MM.1S (cell line): ENCODE data around the gene CUEDC2.
A peak's percentile ranks its signal among the peaks of the same experiment; 100 is the strongest.

ENCODE experiments used
- DNase-seq: peaks from one replicate; pipeline ENCODE4 v3.0.0-alpha.2; 2015
- H2AFZ ChIP-seq: fragments of 300-600 bp; sonication (generic); 2 replicates; pipeline ENCODE4 v1.6.0; 2016; ENCODE audit warnings: antibody characterized with exemption, low read length
- H3F3A ChIP-seq: fragments of 300-600 bp; sonication (generic); 2 replicates; pipeline ENCODE4 v1.6.1; 2016; ENCODE audit warnings: mild to moderate bottlenecking, antibody characterized with exemption, low read length, moderate library complexity, mixed read lengths; ENCODE audit not compliant: insufficient read depth
- H3K27ac ChIP-seq: fragments of 300-600 bp; sonication (generic); 2 replicates; pipeline ENCODE4 v1.5.1; 2016; ENCODE audit warnings: mild to moderate bottlenecking, low read length
- H3K27me3 ChIP-seq: fragments of 300-600 bp; sonication (generic); replicated peaks from 2 replicates; pipeline ENCODE4 v1.6.0; 2016; ENCODE audit warnings: low read length; ENCODE audit not compliant: insufficient read depth
- H3K36me3 ChIP-seq: fragments of 300-600 bp; sonication (generic); replicated peaks from 2 replicates; pipeline ENCODE4 v1.6.1; 2016; ENCODE audit warnings: mild to moderate bottlenecking, low read length, mixed read lengths; ENCODE audit not compliant: insufficient read depth
- H3K4me1 ChIP-seq: fragments of 300-600 bp; sonication (generic); 2 replicates; pipeline ENCODE4 v1.6.1; 2016; ENCODE audit warnings: low read length, mixed read lengths
- H3K4me2 ChIP-seq: fragments of 300-600 bp; sonication (generic); 2 replicates; pipeline ENCODE4 v1.6.0; 2016; ENCODE audit warnings: low read depth, low read length
- H3K4me3 ChIP-seq: fragments of 300-600 bp; sonication (generic); 2 replicates; pipeline ENCODE4 v1.5.1; 2016; ENCODE audit warnings: low read length, mixed read lengths
- H3K79me2 ChIP-seq: fragments of 300-600 bp; sonication (generic); 2 replicates; pipeline ENCODE4 v1.6.1; 2016; ENCODE audit warnings: mixed run types, low read length, mixed read lengths
- H3K9ac ChIP-seq: fragments of 300-600 bp; sonication (generic); 2 replicates; pipeline ENCODE4 v1.6.1; 2016; ENCODE audit warnings: low read length, mixed read lengths
- H3K9me2 ChIP-seq: fragments of 300-600 bp; sonication (generic); replicated peaks from 2 replicates; pipeline ENCODE4 v1.6.1; 2016; ENCODE audit warnings: mild to moderate bottlenecking, low read length, mixed read lengths; ENCODE audit not compliant: insufficient read depth
- H3K9me3 ChIP-seq: fragments of 300-600 bp; sonication (generic); replicated peaks from 2 replicates; pipeline ENCODE4 v1.6.1; 2016; ENCODE audit warnings: mild to moderate bottlenecking, low read length, mixed read lengths; ENCODE audit not compliant: insufficient read depth
- H4K20me1 ChIP-seq: fragments of 300-600 bp; sonication (generic); 2 replicates; pipeline ENCODE4 v1.6.1; 2016; ENCODE audit warnings: mild to moderate bottlenecking, low read length, moderate library complexity, mixed read lengths; ENCODE audit not compliant: insufficient read depth
- EZH2 ChIP-seq: fragments of 300-600 bp; sonication (generic); optimal IDR thresholded peaks from 2 replicates; pipeline ENCODE3; 2017; ENCODE audit warnings: low read depth, mild to moderate bottlenecking, antibody characterized with exemption, low read length, mixed read lengths
- EZH2phosphoT487 ChIP-seq: fragments of 300-600 bp; sonication (generic); IDR thresholded peaks from 2 replicates; pipeline ENCODE4 v1.6.1; 2018; ENCODE audit warnings: antibody characterized with exemption, low read length
- TF ChIP-seq, protein P1 (sequence below): fragments of 300-600 bp; sonication (generic); IDR thresholded peaks from 2 replicates; pipeline ENCODE4 v1.5.1; 2016; ENCODE audit warnings: antibody characterized with exemption, low read length, mixed read lengths

CUEDC2 gene

DNA sequence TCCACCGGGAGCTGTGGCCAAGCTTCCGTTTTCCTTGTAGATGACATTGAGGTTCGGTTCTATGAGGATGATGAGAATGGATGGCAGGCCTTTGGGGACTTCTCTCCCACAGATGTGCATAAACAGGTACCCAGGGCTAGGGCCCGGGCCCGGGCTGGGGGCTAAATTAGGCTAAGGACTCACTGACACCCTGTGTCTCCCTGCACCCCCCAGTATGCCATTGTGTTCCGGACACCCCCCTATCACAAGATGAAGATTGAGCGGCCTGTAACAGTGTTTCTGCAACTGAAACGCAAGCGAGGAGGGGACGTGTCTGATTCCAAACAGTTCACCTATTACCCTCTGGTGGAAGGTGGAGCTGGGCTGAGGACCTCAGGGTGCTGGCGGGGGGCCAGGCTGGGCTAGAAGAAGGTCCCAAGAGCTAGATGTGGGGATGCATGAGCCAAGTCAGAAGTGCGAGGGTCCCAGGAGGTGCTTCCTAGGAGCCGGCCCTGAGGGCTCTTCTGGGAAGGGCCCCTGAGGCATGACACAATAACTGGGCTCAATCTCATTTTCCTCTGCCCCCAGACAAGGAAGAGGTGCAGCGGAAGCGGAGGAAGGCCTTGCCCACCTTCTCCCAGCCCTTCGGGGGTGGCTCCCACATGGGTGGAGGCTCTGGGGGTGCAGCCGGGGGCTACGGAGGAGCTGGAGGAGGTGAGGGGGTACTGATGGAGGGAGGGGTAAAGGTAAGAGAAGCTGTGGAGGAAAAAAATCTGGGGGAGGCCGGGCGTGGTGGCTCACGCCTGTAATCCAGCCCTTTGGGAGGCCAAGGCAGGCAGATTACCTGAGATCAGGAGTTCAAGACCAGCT lies 34.0 kb downstream of the CUEDC2 start:
- no peak overlapping the region for H2AFZ ChIP-seq
- H3K79me2 ChIP-seq = peaks cover 48% of the 10 kb centered on the region
- peak overlapping the region; percentile 31; the same call in 1 of the 2 replicates for H3K4me3 ChIP-seq
- H3F3A ChIP-seq = peaks cover 53% of the 10 kb centered on the region
- H3K9me2 ChIP-seq = no peaks in the 10 kb centered on the region
- peak overlapping the region; percentile 42; the same call in 1 of the 2 replicates for H3K9ac ChIP-seq
- H3K9me3 ChIP-seq = no peaks in the 10 kb centered on the region
- peaks cover 24% of the 10 kb centered on the region for H3K4me1 ChIP-seq
- H3K27ac ChIP-seq = peak overlapping the region; percentile 71; the same call in 1 of the 2 replicates
- peaks cover 11% of the 10 kb centered on the region; the same call in 1 of the 2 replicates for H4K20me1 ChIP-seq
- H3K27me3 ChIP-seq = no peaks in the 10 kb centered on the region
- H3K36me3 ChIP-seq = peaks cover 15% of the 10 kb centered on the region
- TF ChIP-seq, protein P1, sequence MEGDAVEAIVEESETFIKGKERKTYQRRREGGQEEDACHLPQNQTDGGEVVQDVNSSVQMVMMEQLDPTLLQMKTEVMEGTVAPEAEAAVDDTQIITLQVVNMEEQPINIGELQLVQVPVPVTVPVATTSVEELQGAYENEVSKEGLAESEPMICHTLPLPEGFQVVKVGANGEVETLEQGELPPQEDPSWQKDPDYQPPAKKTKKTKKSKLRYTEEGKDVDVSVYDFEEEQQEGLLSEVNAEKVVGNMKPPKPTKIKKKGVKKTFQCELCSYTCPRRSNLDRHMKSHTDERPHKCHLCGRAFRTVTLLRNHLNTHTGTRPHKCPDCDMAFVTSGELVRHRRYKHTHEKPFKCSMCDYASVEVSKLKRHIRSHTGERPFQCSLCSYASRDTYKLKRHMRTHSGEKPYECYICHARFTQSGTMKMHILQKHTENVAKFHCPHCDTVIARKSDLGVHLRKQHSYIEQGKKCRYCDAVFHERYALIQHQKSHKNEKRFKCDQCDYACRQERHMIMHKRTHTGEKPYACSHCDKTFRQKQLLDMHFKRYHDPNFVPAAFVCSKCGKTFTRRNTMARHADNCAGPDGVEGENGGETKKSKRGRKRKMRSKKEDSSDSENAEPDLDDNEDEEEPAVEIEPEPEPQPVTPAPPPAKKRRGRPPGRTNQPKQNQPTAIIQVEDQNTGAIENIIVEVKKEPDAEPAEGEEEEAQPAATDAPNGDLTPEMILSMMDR = no peak
- TF ChIP-seq EZH2 (no peak), EZH2phosphoT487 (no peak)
- H3K4me2 ChIP-seq = peak overlapping the region; percentile 94; the same call in 1 of the 2 replicates
- DNase-seq = no peak

- peaks cover 11% of the 10 kb centered on the region; the same call in 1 of the 2 replicates for H4K20me1 ChIP-seq
- peaks cover 48% of the 10 kb centered on the region for H3K79me2 ChIP-seq
- H3K4me3 ChIP-seq = peak overlapping the region; percentile 99; the same call in 1 of the 2 replicates
- no peak for DNase-seq
- H3K36me3 ChIP-seq = peaks cover 15% of the 10 kb centered on the region
- peaks cover 24% of the 10 kb centered on the region for H3K4me1 ChIP-seq
- peak overlapping the region; percentile 100; the same call in 1 of the 2 replicates for H3K27ac ChIP-seq
- peak overlapping the region; percentile 94 for H3K4me2 ChIP-seq
- peaks cover 49% of the 10 kb centered on the region for H3F3A ChIP-seq
- no peaks in the 10 kb centered on the region for H3K9me2 ChIP-seq
- no peak overlapping the region; the same call in 1 of the 2 replicates for H3K9ac ChIP-seq
- H3K27me3 ChIP-seq = no peaks in the 10 kb centered on the region
- TF ChIP-seq, protein P1 = no peak
- TF ChIP-seq EZH2 = no peak
- TF ChIP-seq EZH2phosphoT487 = no peak
- H3K9me3 ChIP-seq = no peaks in the 10 kb centered on the region
- H2AFZ ChIP-seq = no peak overlapping the region
Measured at GRCh38 chr10:102397222-102398171, 34.9 kb downstream of the CUEDC2 start.

GRCh38 chr10:102396730-102397151 lies 35.6 kb downstream of the CUEDC2 start:
- no peaks in the 10 kb centered on the region for H3K9me2 ChIP-seq
- H3K9ac ChIP-seq = peak overlapping the region; percentile 100
- H3F3A ChIP-seq = peaks cover 49% of the 10 kb centered on the region
- H3K79me2 ChIP-seq = peaks cover 48% of the 10 kb centered on the region
- H3K4me1 ChIP-seq = peaks cover 24% of the 10 kb centered on the region
- TF ChIP-seq EZH2phosphoT487 (no peak), EZH2 (no peak)
- TF ChIP-seq, protein P1 = no peak
- H3K36me3 ChIP-seq = peaks cover 15% of the 10 kb centered on the region
- H3K4me3 ChIP-seq = peak overlapping the region; percentile 99
- no peak for DNase-seq
- peaks cover 11% of the 10 kb centered on the region; the same call in 1 of the 2 replicates for H4K20me1 ChIP-seq
- H3K4me2 ChIP-seq = peak overlapping the region; percentile 93
- H2AFZ ChIP-seq = no peak overlapping the region
- H3K9me3 ChIP-seq = no peaks in the 10 kb centered on the region
- peak overlapping the region; percentile 100; the same call in 1 of the 2 replicates for H3K27ac ChIP-seq
- no peaks in the 10 kb centered on the region for H3K27me3 ChIP-seq
